H9 (cell line): ENCODE data around the gene TSPEAR. TPM values are rescaled to one million over a fixed set of nuclear protein-coding genes. Genes with fewer than 3 reads are reported as not detected.
A peak's percentile ranks its signal among the peaks of the same experiment; 100 is the strongest.

Source experiments
- DNase-seq: peaks from one replicate; pipeline ENCODE4 v3.0.0-alpha.2; 2017
- H2AFZ ChIP-seq: one replicate; pipeline ENCODE4 v1.6.1; 2013; ENCODE audit warnings: mild to moderate bottlenecking, low read length, control low read depth, moderate library complexity
- H2AK5ac ChIP-seq: 2 replicates; pipeline ENCODE4 v1.6.1; 2013; ENCODE audit warnings: low read length, control low read depth, mixed read lengths; ENCODE audit not compliant: insufficient read length
- H2BK120ac ChIP-seq: one replicate; pipeline ENCODE4 v1.6.1; 2013; ENCODE audit warnings: low read depth, mild to moderate bottlenecking, low read length, control low read depth, inconsistent platforms; ENCODE audit not compliant: poor library complexity, severe bottlenecking
- H2BK12ac ChIP-seq: 2 replicates; pipeline ENCODE4 v1.6.1; 2013; ENCODE audit warnings: low read length, control low read depth, mixed read lengths, low read depth; ENCODE audit not compliant: insufficient read length
- H2BK15ac ChIP-seq: 2 replicates; pipeline ENCODE4 v1.6.1; 2013; ENCODE audit warnings: low read depth, low read length, control low read depth
- H2BK20ac ChIP-seq: one replicate; pipeline ENCODE4 v1.6.1; 2013; ENCODE audit warnings: low read depth, mild to moderate bottlenecking, low read length, control low read depth, inconsistent platforms; ENCODE audit not compliant: poor library complexity, severe bottlenecking
- H2BK5ac ChIP-seq: 2 replicates; pipeline ENCODE4 v1.6.1; 2013; ENCODE audit warnings: low read length, control low read depth, mixed read lengths; ENCODE audit not compliant: insufficient read length
- H3K14ac ChIP-seq: 2 replicates; pipeline ENCODE4 v1.6.1; 2013; ENCODE audit warnings: low read length, control low read depth; ENCODE audit not compliant: insufficient read depth
- H3K18ac ChIP-seq: 2 replicates; pipeline ENCODE4 v1.6.1; 2013; ENCODE audit warnings: low read depth, mild to moderate bottlenecking, mixed read lengths, low read length, control low read depth; ENCODE audit not compliant: insufficient read length
- H3K23ac ChIP-seq: 2 replicates; pipeline ENCODE4 v1.6.1; 2013; ENCODE audit warnings: low read length, control low read depth, mixed read lengths, low read depth; ENCODE audit not compliant: insufficient read length
- H3K23me2 ChIP-seq: 2 replicates; pipeline ENCODE4 v1.6.1; 2013; ENCODE audit warnings: low read depth, mild to moderate bottlenecking, mixed read lengths, low read length, control low read depth; ENCODE audit not compliant: insufficient read length, poor library complexity, severe bottlenecking
- H3K27ac ChIP-seq: 2 replicates; pipeline ENCODE4 v1.5.1; 2013; ENCODE audit warnings: low read length, control low read depth, mixed read lengths, low read depth; ENCODE audit not compliant: insufficient read length
- H3K27me3 ChIP-seq: 2 replicates; pipeline ENCODE4 v1.6.1; 2013; ENCODE audit warnings: low read length, control low read depth, inconsistent platforms; ENCODE audit not compliant: insufficient read depth
- H3K4ac ChIP-seq: 2 replicates; pipeline ENCODE4 v1.6.1; 2013; ENCODE audit warnings: low read depth, mild to moderate bottlenecking, control low read depth, inconsistent platforms, low read length, moderate library complexity
- H3K4me1 ChIP-seq: 2 replicates; pipeline ENCODE4 v1.6.1; 2013; ENCODE audit warnings: low read length, control low read depth, inconsistent platforms; ENCODE audit not compliant: insufficient read depth
- H3K4me2 ChIP-seq: 2 replicates; pipeline ENCODE4 v1.6.1; 2013; ENCODE audit warnings: low read length, control low read depth, mixed read lengths; ENCODE audit not compliant: insufficient read length, insufficient read depth
- H3K56ac ChIP-seq: 2 replicates; pipeline ENCODE4 v1.6.1; 2013; ENCODE audit warnings: low read depth, mild to moderate bottlenecking, mixed read lengths, low read length, control low read depth; ENCODE audit not compliant: insufficient read length
- H3K79me1 ChIP-seq: 2 replicates; pipeline ENCODE4 v1.6.1; 2013; ENCODE audit warnings: low read depth, mild to moderate bottlenecking, moderate library complexity, low read length, control low read depth, inconsistent platforms; ENCODE audit not compliant: insufficient read depth, poor library complexity, severe bottlenecking
- H3K79me2 ChIP-seq: 2 replicates; pipeline ENCODE4 v1.6.1; 2013; ENCODE audit warnings: low read length, control low read depth, inconsistent platforms; ENCODE audit not compliant: insufficient read depth
- H3K9ac ChIP-seq: 2 replicates; pipeline ENCODE4 v1.6.1; 2013; ENCODE audit warnings: low read length, control low read depth, mixed read lengths; ENCODE audit not compliant: insufficient read length; ENCODE audit errors: extremely low read depth
- H3K9me3 ChIP-seq: one replicate; pipeline ENCODE4 v1.6.1; 2013; ENCODE audit warnings: low read depth, low read length, inconsistent platforms; ENCODE audit not compliant: control insufficient read depth
- H3T11ph ChIP-seq: one replicate; pipeline ENCODE4 v1.6.1; 2013; ENCODE audit warnings: mild to moderate bottlenecking, low read length, control low read depth, inconsistent platforms
- H4K20me1 ChIP-seq: one replicate; pipeline ENCODE4 v1.6.1; 2013; ENCODE audit not compliant: control insufficient read depth, insufficient read length, insufficient read depth
- H4K5ac ChIP-seq: 2 replicates; pipeline ENCODE4 v1.6.1; 2013; ENCODE audit warnings: low read depth, mild to moderate bottlenecking, mixed read lengths, low read length, control low read depth; ENCODE audit not compliant: insufficient read length
- H4K8ac ChIP-seq: replicated peaks from 2 replicates; pipeline ENCODE4 v1.6.1; 2013; ENCODE audit warnings: low read length, control low read depth, mixed read lengths, low read depth; ENCODE audit not compliant: insufficient read length
- H4K91ac ChIP-seq: 2 replicates; pipeline ENCODE4 v1.6.1; 2013; ENCODE audit warnings: low read depth, mild to moderate bottlenecking, moderate library complexity, mixed read lengths, low read length, control low read depth; ENCODE audit not compliant: insufficient read length
- H3K27ac Mint-ChIP-seq, 3 experiments: 2 replicates in 2 of 3; 3 replicates in 1 of 3; pipeline ENCODE4 v1.8.0; 2020 to 2021; ENCODE audit warnings: mixed read lengths in 3 of 3, mild to moderate bottlenecking in 1 of 3, moderate library complexity in 1 of 3
- H3K27me3 Mint-ChIP-seq: 2 replicates; pipeline ENCODE4 v1.8.0; 2021; ENCODE audit warnings: low read depth, mild to moderate bottlenecking, moderate library complexity, mixed read lengths
- H3K36me3 Mint-ChIP-seq, 3 experiments: 2 replicates in 2 of 3; 3 replicates in 1 of 3; pipeline ENCODE4 v1.8.0; 2020 to 2021; ENCODE audit warnings: low read depth in 3 of 3, mixed read lengths in 3 of 3; ENCODE audit not compliant: insufficient read depth in 1 of 3
- H3K4me1 Mint-ChIP-seq, 2 experiments: 2 replicates each; pipeline ENCODE4 v1.8.0; 2020; ENCODE audit warnings: mixed read lengths in 2 of 2
- H3K4me3 Mint-ChIP-seq, 2 experiments: 2 replicates in 1 of 2; 3 replicates in 1 of 2; pipeline ENCODE4 v1.8.0; 2020 to 2021; ENCODE audit warnings: mild to moderate bottlenecking in 2 of 2, mixed read lengths in 2 of 2, moderate library complexity in 1 of 2
- H3K9me3 Mint-ChIP-seq, 2 experiments: 2 replicates in 1 of 2; 3 replicates in 1 of 2; pipeline ENCODE4 v1.8.0; 2020; ENCODE audit warnings: mild to moderate bottlenecking in 2 of 2, mixed read lengths in 2 of 2, moderate library complexity in 1 of 2
- WGBS: extraction: QIAGEN DNeasy Blood & Tissue Kit; methylation state at CpG from one replicate; pipeline ENCODE4 v1.1.7; 2013; ENCODE audit warnings: missing lambda C conversion rate, low lambda C conversion rate, mixed read lengths; ENCODE audit not compliant: insufficient read length; ENCODE audit errors: extremely low coverage; 5-methylcytosine and 5-hydroxymethylcytosine counted together
- total RNA-seq: library from RNA; stranded (reverse); gene quantifications from 2 replicates; pipeline ENCODE4 v1.2.1, GENCODE V29; 2021
- TF ChIP-seq, protein P1 (sequence below): fragments of 200-600 bp; sonication (generic); conservative IDR thresholded peaks from 3 replicates; pipeline ENCODE4 v1.8.0; 2021; ENCODE audit warnings: antibody characterized with exemption, mild to moderate bottlenecking

TSPEAR gene
- total RNA-seq, 1 experiment from 2014 or later = 1.3 TPM

DNA sequence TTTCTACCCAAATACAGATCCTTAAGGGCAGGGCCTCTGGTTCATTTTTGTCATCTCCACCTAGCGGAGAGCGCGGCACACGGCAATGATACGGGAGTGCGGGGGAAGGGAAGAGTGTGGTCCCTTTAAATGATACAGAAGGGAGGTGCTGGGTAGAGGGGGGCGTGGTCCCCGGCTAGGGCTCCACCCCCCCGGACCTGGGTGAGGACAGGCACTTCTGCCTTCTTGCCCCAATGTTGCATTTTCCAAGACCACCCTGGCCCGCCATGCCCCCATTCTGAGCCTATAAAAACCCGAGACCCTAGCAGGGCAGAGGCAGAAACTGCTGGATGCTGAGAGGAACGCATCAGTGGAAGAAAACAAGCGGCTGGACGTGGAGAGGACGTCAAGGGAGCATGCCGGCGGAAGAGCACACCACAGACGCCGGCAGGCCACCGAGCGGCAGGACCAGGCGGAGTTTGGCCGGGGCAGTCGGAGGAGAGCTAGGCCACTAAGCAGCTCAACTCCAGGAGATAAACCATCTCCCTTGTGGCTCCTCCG is 226.0 kb downstream of the TSPEAR start:
- no peak overlapping the region for H4K8ac ChIP-seq
- H3K23ac ChIP-seq = no peak overlapping the region
- H3T11ph ChIP-seq = no peak overlapping the region
- peaks cover 5 to 10% (median 9%) of the 10 kb centered on the region in 3 experiments for H3K36me3 Mint-ChIP-seq
- no peak overlapping the region for H3K56ac ChIP-seq
- H3K18ac ChIP-seq = peak overlapping the region; percentile 63
- peaks cover 7% of the 10 kb centered on the region in 2 experiments; a peak in 3 of 5 replicates for H3K9me3 Mint-ChIP-seq
- no peak overlapping the region for H2BK5ac ChIP-seq
- no peak overlapping the region for H2BK15ac ChIP-seq
- peak overlapping the region; percentile 84 to 88 for H3K4me3 Mint-ChIP-seq
- no peaks in the 10 kb centered on the region for H3K27me3 ChIP-seq
- no peak overlapping the region for H3K27ac ChIP-seq
- H3K9me3 ChIP-seq = no peaks in the 10 kb centered on the region
- H3K9ac ChIP-seq = peak overlapping the region; percentile 23
- no peaks in the 10 kb centered on the region; the same call in 1 of the 2 replicates for H3K4me1 ChIP-seq
- H2BK120ac ChIP-seq = no peak overlapping the region
- H4K5ac ChIP-seq = no peak overlapping the region
- TF ChIP-seq, protein P1, sequence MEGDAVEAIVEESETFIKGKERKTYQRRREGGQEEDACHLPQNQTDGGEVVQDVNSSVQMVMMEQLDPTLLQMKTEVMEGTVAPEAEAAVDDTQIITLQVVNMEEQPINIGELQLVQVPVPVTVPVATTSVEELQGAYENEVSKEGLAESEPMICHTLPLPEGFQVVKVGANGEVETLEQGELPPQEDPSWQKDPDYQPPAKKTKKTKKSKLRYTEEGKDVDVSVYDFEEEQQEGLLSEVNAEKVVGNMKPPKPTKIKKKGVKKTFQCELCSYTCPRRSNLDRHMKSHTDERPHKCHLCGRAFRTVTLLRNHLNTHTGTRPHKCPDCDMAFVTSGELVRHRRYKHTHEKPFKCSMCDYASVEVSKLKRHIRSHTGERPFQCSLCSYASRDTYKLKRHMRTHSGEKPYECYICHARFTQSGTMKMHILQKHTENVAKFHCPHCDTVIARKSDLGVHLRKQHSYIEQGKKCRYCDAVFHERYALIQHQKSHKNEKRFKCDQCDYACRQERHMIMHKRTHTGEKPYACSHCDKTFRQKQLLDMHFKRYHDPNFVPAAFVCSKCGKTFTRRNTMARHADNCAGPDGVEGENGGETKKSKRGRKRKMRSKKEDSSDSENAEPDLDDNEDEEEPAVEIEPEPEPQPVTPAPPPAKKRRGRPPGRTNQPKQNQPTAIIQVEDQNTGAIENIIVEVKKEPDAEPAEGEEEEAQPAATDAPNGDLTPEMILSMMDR = peak; percentile 73
- no peaks in the 10 kb centered on the region for H4K20me1 ChIP-seq
- H3K4ac ChIP-seq = no peak overlapping the region
- no peak overlapping the region for H4K91ac ChIP-seq
- no peak overlapping the region for H2BK20ac ChIP-seq
- H3K79me2 ChIP-seq = peaks cover 7% of the 10 kb centered on the region; the same call in 1 of the 2 replicates
- H3K4me2 ChIP-seq = peak overlapping the region; percentile 86
- no peak overlapping the region for H2AK5ac ChIP-seq
- WGBS = no CpG with 5 or more reads among the region's 25 CpGs
- DNase-seq = peak; percentile 94
- no peak overlapping the region for H2AFZ ChIP-seq
- no peaks in the 10 kb centered on the region for H3K27me3 Mint-ChIP-seq
- H3K4me1 Mint-ChIP-seq = peaks cover 18 to 31% of the 10 kb centered on the region in 2 experiments
- no peak overlapping the region for H3K14ac ChIP-seq
- peaks cover 3% of the 10 kb centered on the region for H3K23me2 ChIP-seq
- H3K27ac Mint-ChIP-seq = peak overlapping the region in 2 of 3 experiments; percentile 85 to 92; a peak in 3 of 7 replicates
- peaks cover 3% of the 10 kb centered on the region for H3K79me1 ChIP-seq
- H2BK12ac ChIP-seq = no peak overlapping the region
